ENCODE measurements around the gene IGFL4. TPM values are rescaled to one million over a fixed set of nuclear protein-coding genes. Genes with fewer than 3 reads are reported as not detected.

IGFL4 gene
- 0.37 to 0.74 TPM (median 0.51 TPM) in 5 replicates for total RNA-seq (2022; extraction: Qiagen RNA extraction; ENCODE audit: low read depth)

DNA sequence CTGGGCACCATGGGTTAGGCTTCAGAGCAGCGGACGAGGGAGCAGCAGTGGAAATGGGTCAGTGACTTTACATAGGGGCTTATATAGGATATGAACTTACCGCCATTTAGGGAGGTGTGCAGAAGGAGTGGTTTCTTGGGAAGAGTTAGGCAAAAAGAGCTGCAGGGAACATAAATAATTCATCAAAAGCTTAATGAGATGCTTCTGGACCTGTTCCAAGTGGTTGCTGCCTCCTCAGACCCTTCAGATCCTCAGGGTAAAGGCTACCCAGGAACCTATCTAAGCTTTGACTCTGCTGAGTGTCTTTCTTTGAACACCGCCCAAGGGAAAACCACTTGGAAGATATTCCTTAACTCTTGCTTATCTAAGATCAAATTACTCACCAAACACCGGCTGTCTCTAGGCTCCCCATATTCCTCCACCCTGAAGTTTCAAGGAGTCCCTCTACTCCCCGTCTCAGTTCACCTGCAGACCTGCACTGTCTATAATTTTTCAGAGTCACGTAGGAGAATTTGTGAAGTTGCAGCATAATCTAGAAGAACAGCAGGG lies at the start of gene IGFL4:
Gene IGFL4 (minus strand): TSS at position 51 of the 549 bp plus-strand sequence. CDS start 40 bp downstream, at position 11.

GRCh38 chr19:46022431-46023310 lies 18.1 kb downstream of the IGFL4 start, which contains the start of gene PGLYRP1:
Gene PGLYRP1, minus strand, starts transcription at chr19:46023053. Its CDS starts 32 bp downstream, at chr19:46023021.

GRCh38 chr19:45994998-45995714 lies 45.6 kb downstream of the IGFL4 start, which contains the start of gene CCDC61:
Gene CCDC61, plus strand, starts transcription at chr19:45995467. Its CDS starts 7,552 bp downstream, at chr19:46003019.

Other genes with a start within 250 kb of the IGFL4 start
- 23.6 to 40.1 TPM (median 35.8 TPM) in 5 replicates for gene DMWD, start 248.2 kb downstream of the IGFL4 start, total RNA-seq (2022; extraction: Qiagen RNA extraction; ENCODE audit: low read depth)
- 0.03 TPM in 1 of 5 replicates, not detected in the others for gene RSPH6A, start 225.7 kb downstream of the IGFL4 start, total RNA-seq (2022; extraction: Qiagen RNA extraction; ENCODE audit: low read depth)
- 59.7 to 84.4 TPM (median 77.3 TPM) in 5 replicates for gene SYMPK, start 177.9 kb downstream of the IGFL4 start, total RNA-seq (2022; extraction: Qiagen RNA extraction; ENCODE audit: low read depth)
- 0.76 to 1.2 TPM (median 0.94 TPM) in 5 replicates for gene FOXA3, start 176.7 kb downstream of the IGFL4 start, total RNA-seq (2022; extraction: Qiagen RNA extraction; ENCODE audit: low read depth)
- 21.0 to 39.5 TPM (median 37.8 TPM) in 5 replicates for gene IRF2BP1, start 154.9 kb downstream of the IGFL4 start, total RNA-seq (2022; extraction: Qiagen RNA extraction; ENCODE audit: low read depth)
- 6.5 to 12.1 TPM (median 10.7 TPM) in 5 replicates for gene MYPOP, start 138.4 kb downstream of the IGFL4 start, total RNA-seq (2022; extraction: Qiagen RNA extraction; ENCODE audit: low read depth)
- not detected in 5 replicates for gene NANOS2, start 126.2 kb downstream of the IGFL4 start, total RNA-seq (2022; extraction: Qiagen RNA extraction; ENCODE audit: low read depth)
- gene NOVA2, start 67.1 kb downstream of the IGFL4 start, total RNA-seq (2022; extraction: Qiagen RNA extraction; ENCODE audit: low read depth): 0.08 to 0.20 TPM (median 0.11 TPM) in 5 replicates
- gene CCDC61, start 45.5 kb downstream of the IGFL4 start, total RNA-seq (2022; extraction: Qiagen RNA extraction; ENCODE audit: low read depth): 2.9 to 6.1 TPM (median 4.5 TPM) in 5 replicates
- gene PGLYRP1, start 17.9 kb downstream of the IGFL4 start, total RNA-seq (2022; extraction: Qiagen RNA extraction; ENCODE audit: low read depth): not detected in 5 replicates
- 0.17 to 0.38 TPM (median 0.24 TPM) in 3 of 5 replicates, not detected in the others for gene IGFL3, start 83.7 kb upstream of the IGFL4 start, total RNA-seq (2022; extraction: Qiagen RNA extraction; ENCODE audit: low read depth)
- 0.20 to 1.2 TPM (median 0.83 TPM) in 5 replicates for gene IGFL2, start 107.2 kb upstream of the IGFL4 start, total RNA-seq (2022; extraction: Qiagen RNA extraction; ENCODE audit: low read depth)
- gene IGFL1, start 188.7 kb upstream of the IGFL4 start, total RNA-seq (2022; extraction: Qiagen RNA extraction; ENCODE audit: low read depth): 1.3 to 3.6 TPM (median 2.7 TPM) in 5 replicates